22Rv1 (cell line): Measurements from ENCODE around the gene LYPD6B.

ENCODE experiments used
- ZFX ChIP-seq: fragments of 450-650 bp; IDR thresholded peaks from 2 replicates; pipeline ENCODE4 v1.6.1; 2017; ENCODE audit warnings: antibody characterized with exemption, borderline replicate concordance
- TF ChIP-seq, protein P1 (sequence below): fragments of 450-650 bp; IDR thresholded peaks from 2 replicates; pipeline ENCODE4 v1.5.1; 2017; ENCODE audit warnings: mild to moderate bottlenecking

DNA sequence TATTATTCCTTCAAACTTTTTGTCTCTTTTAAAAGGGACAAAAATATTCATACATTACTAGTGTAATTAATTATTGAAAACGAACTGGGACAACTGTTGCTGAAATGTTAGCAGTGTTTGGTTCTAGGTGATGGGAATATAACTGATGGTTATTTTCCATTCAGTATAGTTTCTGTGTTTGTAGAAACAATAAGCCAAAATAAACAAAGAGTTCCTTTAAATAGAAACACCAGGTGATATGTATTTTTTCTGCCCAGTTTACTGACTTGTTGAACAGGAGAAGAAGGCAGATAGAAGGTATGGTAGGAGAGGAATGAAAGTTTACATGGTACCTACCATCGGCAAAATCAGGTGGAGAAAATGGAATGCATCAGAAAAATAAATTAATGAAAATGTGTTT is 74.2 kb downstream of the LYPD6B start:
- TF ChIP-seq, protein P1, sequence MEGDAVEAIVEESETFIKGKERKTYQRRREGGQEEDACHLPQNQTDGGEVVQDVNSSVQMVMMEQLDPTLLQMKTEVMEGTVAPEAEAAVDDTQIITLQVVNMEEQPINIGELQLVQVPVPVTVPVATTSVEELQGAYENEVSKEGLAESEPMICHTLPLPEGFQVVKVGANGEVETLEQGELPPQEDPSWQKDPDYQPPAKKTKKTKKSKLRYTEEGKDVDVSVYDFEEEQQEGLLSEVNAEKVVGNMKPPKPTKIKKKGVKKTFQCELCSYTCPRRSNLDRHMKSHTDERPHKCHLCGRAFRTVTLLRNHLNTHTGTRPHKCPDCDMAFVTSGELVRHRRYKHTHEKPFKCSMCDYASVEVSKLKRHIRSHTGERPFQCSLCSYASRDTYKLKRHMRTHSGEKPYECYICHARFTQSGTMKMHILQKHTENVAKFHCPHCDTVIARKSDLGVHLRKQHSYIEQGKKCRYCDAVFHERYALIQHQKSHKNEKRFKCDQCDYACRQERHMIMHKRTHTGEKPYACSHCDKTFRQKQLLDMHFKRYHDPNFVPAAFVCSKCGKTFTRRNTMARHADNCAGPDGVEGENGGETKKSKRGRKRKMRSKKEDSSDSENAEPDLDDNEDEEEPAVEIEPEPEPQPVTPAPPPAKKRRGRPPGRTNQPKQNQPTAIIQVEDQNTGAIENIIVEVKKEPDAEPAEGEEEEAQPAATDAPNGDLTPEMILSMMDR, result no peak
- TF ChIP-seq ZFX, result no peak
